ENCODE measurements around the gene COA1. TPM values are rescaled to one million over a fixed set of nuclear protein-coding genes. Genes with fewer than 3 reads are reported as not detected.
A peak's percentile ranks its signal among the peaks of the same experiment; 100 is the strongest.
"Not testable (repeated sequence)": the region's sequence is repeated elsewhere in the genome, so short reads cannot be mapped to it uniquely, and the experiment has no call there.

Gene COA1
- total RNA-seq, 1 donor from 2014 or later = 43.7 TPM

DNA sequence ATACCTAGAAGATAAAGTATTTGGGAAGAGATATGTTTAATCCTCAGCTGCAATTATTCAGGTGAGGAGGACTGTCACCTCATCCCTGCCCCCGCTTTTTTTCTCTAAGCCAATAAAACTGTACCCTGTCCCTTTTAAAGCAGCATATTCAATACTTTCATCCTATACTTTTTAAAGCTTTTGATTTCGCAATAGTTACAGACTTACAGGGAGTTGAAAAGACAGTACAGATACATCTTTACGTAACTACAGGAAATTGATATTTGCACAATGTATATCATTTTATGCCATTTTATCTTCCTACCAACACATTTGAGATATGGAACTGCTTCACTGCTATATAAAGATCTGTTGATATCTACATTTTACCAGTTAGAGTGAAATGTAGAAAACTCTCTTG is 98.8 kb downstream of the COA1 start:
- no peak for DNase-seq (ENCODE audit: low read depth)

- DNase-seq (ENCODE audit: low read depth) = no peak
Observed at GRCh38 chr7:43629857-43630256, 99.5 kb downstream of the COA1 start.

DNA sequence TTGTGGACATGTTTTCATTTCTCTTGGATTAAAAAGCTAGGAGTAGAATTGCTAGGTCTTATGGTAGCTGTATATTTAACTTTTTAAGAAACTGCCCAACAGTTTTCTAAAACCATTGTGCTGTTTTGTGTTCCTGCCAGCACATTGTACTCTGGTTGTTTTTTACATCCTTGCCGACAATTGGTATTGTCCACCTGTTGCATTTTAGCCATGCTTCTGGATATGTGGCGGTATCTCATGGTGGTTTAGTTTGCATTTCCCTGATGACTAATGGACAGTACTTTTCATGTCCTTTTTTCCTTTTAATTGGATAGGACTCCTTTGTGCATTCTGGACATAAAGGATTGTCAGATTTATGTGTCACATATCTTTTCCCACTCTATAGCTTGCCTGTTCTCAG is 100.9 kb downstream of the COA1 start:
- no peak for DNase-seq (ENCODE audit: low read depth)

DNA sequence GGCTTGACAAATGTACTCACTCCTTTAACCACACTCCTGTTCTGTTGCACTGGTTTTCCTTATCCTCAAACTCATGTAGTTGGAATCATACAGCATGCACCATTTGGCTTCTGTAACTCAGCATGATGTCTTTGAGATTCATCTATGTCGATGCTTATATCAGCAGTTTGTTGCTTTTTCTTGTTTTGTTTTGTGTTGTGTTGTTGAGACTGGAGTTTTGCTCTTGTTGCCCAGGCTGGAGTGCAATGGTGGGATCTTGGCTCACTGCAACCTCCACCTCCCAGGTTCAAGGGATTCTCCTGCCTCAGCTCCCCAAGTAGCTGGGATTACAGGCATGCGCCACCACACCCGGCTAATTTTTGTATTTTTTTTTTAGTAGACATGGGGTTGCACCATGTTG is 101.5 kb downstream of the COA1 start:
- DNase-seq (ENCODE audit: low read depth) = not testable (repeated sequence)

- DNase-seq (ENCODE audit: low read depth) = no peak
Observed at GRCh38 chr7:43626695-43627094, 102.6 kb downstream of the COA1 start.

GRCh38 chr7:43625980-43626379 is 103.3 kb downstream of the COA1 start:
- DNase-seq (ENCODE audit: low read depth) = no peak

GRCh38 chr7:43625453-43625852 is 103.9 kb downstream of the COA1 start:
- no peak for DNase-seq (ENCODE audit: low read depth)

DNA sequence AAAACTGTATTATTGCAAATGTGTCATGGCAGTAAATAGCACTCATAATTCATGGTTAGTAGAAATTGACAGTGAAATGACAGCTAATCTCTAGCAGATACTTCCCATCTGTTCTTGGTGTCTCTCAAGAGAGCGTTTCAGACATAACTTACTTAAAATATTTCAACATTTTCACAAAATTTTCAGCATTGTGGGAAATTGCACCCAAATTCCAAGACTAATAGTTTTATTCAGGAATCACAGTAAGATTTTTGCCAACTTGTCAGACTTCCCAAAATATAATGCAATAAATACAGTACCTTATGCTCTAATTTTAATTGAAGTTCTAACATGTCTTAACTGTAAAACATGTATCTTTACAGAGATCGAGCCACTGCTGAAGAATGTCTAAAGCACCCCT is 105.2 kb downstream of the COA1 start:
- DNase-seq (ENCODE audit: low read depth) = no peak

DNA sequence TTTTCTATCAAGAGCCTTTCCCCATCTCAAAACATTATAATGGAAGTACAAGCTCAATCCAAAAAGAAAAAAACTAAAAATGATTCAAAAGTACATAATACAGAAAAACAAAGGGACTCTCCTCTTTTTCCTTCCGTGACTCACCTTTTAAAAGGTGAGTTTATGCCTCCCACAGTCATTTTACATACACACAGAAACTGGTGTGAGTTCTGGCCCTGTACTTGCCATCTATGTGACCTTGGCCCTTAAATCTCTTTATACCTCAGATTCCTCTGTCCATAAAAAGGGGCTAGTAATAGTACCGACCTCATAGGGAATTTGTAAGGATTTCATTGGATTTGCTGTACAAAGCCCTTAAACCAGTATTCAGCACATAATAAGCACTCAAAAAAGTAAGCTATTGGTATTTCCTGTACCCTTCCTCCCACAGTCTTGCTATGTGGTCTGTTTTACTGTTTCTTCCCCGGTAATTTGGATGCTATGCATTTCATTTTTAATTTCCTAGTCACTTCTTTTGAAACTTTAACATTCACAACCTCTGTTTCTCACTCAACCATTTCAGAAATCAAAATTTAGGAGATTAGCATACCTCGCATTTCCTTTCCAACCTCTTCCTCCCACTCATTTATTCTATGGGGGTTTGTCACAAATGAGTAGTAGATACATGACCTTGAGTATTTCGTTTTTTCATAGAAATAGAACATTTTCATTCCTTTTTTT is 107.4 kb downstream of the COA1 start:
- no peak for DNase-seq (ENCODE audit: low read depth)

DNA sequence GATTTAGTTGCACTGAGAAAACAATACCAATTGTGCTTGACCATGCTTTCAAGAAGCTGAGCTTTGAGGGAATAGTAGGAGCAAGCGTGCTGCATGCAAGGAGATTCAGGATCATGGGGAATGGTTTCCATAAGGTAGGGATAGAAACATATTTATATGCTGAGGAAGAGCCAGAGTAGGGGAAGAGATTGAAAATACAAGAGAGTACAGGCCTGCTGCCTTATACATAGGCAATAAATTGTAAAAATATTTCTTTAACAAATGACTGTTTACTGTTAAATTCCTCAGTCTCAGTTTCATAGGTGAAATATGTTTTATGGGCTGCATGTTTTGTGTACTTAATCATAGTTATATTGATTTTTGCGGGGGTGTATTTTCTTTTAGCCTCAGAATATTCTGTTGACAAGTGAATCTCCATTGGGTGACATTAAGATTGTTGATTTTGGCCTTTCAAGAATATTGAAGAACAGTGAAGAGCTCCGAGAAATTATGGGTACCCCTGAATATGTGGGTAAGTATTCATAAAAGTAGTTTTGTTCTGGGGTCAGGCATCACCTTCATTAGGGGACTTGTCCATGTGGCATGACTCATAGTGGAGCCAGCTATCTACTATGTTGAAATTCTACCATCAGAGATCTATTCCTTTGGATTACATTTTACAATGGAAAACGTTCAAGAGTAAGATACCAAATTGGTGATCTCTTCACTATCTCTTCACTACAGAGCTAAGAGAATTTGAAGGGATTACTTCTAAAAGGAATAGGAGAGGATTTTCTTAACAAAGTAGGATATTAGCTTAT is 109.9 kb downstream of the COA1 start:
- no peak for DNase-seq (ENCODE audit: low read depth)

GRCh38 chr7:43618073-43618472 is 111.2 kb downstream of the COA1 start:
- no peak for DNase-seq (ENCODE audit: low read depth)

GRCh38 chr7:43616977-43617376 is 112.3 kb downstream of the COA1 start:
- no peak for DNase-seq (ENCODE audit: low read depth)

DNA sequence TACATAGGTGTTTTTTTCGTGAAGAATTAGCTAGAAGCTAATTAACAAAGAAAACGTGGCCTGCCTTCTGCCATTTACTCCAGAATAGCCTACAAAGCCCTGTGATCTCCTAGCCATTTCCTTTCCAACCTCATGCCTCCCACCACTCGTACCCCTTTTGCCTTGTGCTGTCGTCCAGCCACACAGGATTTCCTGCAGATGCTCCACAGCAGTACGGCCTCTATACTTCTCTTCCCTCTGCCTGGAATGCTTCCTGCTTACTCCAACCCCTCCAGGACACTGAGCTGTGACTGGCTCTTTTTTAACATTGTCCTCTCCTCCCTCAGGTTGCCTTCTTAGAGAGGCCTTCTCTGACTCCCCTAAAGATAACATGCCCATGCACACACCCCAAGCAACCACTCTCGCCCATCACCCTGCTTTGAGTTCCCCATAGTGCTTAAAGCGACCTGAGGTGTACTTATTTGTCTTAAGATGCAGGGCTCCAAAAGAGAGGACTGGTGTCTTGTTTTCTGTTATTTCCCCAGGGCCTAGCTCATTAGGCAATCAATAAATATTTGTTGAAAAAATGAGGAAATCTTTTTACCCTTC is 113.7 kb downstream of the COA1 start:
- DNase-seq (ENCODE audit: low read depth) = no peak

- no peak for DNase-seq (ENCODE audit: low read depth)
Observed at GRCh38 chr7:43612599-43613589, 116.4 kb downstream of the COA1 start.

GRCh38 chr7:43612128-43612527 is 117.2 kb downstream of the COA1 start:
- DNase-seq (ENCODE audit: low read depth) = no peak

DNA sequence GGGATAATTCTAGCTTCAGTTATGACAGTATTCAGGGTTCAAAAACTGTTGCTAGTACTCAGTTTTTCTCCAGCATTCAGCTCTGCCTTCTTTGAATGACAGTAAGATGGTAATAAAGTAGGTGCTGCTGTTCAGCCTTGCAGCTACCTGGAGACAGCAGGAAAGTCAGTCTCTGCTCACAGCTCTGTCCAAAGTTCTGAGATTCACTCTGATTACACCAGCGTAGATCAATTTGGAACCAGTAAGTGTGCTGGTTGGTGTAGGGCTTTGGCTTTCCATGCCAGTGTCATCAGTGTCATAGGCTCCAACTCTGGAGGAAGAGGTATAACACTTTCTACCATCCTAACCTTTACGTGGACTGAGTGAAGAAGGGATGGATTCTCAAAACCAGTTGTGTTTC is 120.2 kb downstream of the COA1 start:
- DNase-seq (ENCODE audit: low read depth) = no peak

GRCh38 chr7:43604251-43604650 is 125.1 kb downstream of the COA1 start:
- no peak for DNase-seq (ENCODE audit: low read depth)

DNA sequence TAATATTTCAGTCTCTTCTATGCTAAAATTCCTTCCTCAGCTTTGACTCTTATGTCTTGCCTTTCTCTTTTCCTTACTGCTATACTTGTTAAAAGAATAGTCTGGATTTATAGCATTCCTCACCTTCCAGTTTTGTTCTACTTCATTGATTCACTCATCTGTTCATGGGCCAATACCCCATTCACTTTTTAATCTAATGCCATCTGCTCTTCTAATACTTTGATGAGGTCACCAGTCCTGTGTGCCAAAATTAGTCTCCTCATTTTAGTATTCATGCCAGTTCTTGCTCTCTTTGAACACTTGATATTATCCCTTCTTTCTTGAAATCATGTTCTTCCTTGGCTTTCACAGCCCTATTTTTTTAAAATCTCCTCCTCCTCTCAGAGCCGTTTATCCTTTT is 127.1 kb downstream of the COA1 start:
- no peak for DNase-seq (ENCODE audit: low read depth)

GRCh38 chr7:43600056-43600455 is 129.3 kb downstream of the COA1 start:
- no peak for DNase-seq (ENCODE audit: low read depth)

DNA sequence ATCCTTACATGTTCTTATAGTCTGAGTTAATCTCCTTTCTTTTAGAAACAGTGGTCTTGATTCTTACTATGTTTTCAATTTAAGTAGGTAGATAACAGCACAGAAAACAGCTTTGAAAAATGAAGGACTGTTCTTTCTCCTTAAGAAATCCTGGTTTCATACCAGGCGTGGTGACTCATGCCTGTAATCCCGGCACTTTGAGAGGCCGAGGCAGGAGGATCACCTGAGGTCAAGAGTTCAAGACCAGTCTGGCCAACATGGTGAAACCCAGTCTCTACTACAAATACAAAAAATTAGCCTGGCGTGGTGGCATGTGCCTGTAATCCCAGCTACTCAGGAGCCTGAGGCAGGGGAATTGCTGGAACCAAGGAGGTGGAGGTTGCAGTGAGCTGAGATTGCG is 132.9 kb downstream of the COA1 start:
- DNase-seq (ENCODE audit: low read depth) = not testable (repeated sequence)

DNA sequence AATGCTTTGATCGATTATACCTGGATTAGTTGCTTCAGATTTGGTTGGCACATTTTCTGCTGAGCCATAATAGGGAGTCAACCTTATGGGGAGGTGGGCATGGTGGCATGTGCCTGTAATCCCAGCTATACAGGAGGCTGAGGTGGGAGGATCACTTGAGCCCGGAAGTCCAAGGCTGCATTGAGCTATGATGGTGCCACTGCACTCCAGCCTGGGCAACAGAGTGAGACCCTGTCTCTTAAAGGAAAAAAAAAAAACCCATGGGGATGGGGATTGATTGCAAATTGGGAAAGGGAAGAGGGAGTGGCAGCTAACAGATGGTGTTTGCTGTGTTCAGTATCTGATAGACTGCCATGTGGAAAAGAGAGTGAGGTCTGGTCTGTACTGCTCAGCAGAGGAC is 135.3 kb downstream of the COA1 start:
- no peak for DNase-seq (ENCODE audit: low read depth)

GRCh38 chr7:43593010-43593409 is 136.3 kb downstream of the COA1 start:
- DNase-seq (ENCODE audit: low read depth) = peak; percentile 44
